HG03432 (cell line): ENCODE data around the gene CAPN9.
"Not testable (repeated sequence)": the region's sequence is repeated elsewhere in the genome, so short reads cannot be mapped to it uniquely, and the experiment has no call there.

Experiments used
- ATAC-seq: cut with Tn5 transposase; IDR thresholded peaks from one replicate; pipeline ENCODE4 v1.9.1; 2021; ENCODE audit warnings: mild to moderate bottlenecking, moderate library complexity; ENCODE audit not compliant: unreplicated experiment

CAPN9 gene

DNA sequence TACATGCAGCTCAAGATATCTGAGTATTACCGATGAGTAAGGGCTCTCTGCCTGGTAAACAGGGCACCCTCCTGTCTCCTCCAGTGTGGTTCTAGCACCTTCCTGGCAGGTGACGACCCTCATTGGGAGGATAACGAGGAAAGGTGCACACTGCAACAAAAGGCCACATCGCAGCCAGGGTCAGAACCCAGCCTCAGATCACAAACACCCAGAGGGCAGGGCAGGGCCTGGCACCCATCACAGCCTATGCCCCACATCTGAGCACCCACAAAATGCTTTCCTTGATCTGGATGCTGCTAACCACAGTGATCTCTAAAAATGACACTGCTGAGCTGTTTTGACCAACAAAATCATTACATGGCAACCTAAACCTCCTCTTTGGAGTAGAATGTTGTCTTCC is 97.4 kb downstream of the CAPN9 start:
- ATAC-seq = no peak

DNA sequence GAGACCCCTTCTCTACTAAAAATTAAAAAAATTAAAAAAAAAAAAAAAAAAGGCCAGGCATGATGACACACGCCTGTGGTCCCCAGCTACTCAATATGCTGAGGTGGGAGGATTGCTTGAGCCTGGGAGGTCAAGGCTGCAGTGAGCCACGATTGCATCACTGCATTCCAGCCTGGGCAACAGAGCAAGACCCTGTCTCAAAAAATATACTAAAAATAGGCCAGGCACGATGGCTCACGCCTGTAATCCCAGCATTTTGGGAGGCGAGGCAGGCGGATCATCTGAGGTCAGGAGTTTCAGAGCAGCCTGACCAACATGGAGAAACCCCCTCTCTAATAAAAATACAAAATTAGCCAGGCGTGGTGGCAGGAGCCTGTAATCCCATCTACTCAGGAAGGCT is 98.0 kb downstream of the CAPN9 start:
- ATAC-seq = not testable (repeated sequence)

DNA sequence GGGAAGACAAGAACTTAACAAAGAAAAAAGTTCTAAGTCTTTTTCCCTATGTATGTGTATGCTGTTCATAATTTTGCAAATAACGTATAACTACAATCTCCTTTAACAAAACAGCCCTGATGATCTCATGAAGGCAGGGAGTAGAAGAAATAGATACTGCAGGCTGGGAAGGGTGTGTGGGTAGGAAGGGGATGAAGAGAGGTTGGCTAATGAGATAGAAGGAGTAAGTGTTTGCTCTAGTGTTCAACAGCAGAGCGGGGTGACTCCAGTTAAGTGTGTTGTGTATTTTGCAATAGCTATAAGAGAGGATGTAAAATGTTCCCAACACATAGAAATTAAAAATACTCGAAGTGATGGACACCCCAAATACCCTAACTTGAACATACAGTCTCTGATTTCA is 101.0 kb downstream of the CAPN9 start:
- no peak for ATAC-seq

DNA sequence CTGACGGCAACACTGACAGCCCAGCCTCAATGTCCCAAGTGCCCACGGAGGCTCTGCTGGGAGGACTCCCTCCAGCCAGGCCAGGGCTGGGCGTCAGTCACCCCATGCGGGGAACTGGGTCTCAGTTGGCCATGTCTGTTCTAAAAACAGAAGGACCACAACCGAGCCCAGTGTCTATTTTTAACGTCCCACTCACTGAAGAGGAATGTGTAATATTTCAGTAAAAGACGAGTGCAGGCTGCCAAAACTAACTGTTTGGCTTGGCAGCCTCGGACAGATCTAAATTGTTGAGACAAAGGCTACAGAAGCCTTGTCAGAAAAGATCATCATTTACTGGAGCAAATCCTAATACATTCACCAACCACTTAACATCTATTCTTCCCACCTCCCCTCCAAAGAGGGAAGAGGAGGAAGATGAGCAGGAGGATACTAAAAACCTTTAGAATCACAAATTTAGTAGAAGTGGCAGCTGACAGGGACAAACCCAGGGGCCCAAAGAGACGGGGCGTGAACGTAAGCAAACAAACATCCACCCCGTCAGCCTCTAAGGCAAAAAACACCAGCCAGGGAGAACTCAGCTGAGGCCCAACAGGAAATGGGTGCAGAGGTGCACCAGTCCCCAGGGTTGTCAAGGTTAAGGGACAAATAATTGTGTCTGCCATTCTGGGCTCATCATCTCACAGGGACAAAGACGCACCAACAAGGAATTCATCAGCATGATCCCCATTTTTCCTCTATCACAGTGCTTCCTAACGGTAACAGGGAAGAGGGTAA is 102.5 kb downstream of the CAPN9 start:
- ATAC-seq = no peak

DNA sequence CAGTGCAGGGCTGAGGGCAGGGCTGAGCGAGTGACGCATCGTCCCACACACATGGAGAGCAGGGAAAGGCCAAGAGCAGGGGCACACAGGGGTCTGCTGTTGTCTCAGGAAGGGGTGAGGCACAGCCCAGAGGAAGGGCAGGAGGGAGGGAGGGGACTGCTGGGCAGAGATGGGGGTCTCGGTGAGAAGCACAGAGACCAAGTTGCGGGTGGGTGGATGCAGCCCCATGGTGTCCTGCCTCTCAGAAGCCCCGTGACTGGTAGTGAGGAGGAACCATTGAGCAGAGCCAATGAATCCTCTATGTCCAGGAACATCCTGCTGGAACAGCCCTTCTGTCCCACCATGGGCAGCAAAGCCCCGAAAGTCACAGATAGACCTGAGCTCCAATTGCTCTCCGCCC is 103.4 kb downstream of the CAPN9 start:
- ATAC-seq = no peak

DNA sequence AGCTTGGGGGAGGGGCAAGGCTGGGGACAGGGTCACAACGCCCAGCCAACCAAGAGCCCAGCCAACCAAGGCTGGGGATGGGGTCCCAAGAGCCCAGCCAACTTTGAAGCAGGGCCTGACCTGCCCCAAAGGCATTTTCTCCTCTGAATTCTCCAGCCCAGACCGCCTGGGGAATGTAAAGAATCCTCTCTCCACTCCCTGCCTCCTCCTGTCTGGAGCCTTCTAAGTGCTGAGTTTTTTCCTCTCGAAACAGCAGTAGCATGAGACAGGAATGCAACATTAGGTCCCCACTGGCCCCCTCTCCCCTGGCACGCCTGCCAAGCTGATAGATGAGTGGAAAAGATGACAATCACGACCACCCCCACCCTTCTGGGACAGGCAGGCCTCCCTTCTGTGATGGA is 104.1 kb downstream of the CAPN9 start:
- no peak for ATAC-seq
